Ectodermal cell (in vitro differentiated cells): Measurements from ENCODE around the gene ABL1.

Experiments
- H3K27ac ChIP-seq: 2 replicates; pipeline ENCODE4 v1.7.0; 2013; ENCODE audit warnings: mild to moderate bottlenecking, low read depth, low read length; ENCODE audit not compliant: insufficient read depth, poor library complexity, severe bottlenecking
- H3K27me3 ChIP-seq: 2 replicates; pipeline ENCODE4 v1.7.0; 2013; ENCODE audit warnings: mild to moderate bottlenecking, low read length; ENCODE audit not compliant: insufficient read depth, control insufficient read depth, poor library complexity, severe bottlenecking
- H3K36me3 ChIP-seq: one replicate; pipeline ENCODE4 v1.7.0; 2013; ENCODE audit warnings: low read length; ENCODE audit not compliant: control insufficient read depth, insufficient read depth
- H3K4me1 ChIP-seq: one replicate; pipeline ENCODE4 v1.7.0; 2013; ENCODE audit warnings: low read length; ENCODE audit not compliant: control insufficient read depth, insufficient read depth
- H3K4me3 ChIP-seq: 2 replicates; pipeline ENCODE4 v1.7.0; 2013; ENCODE audit warnings: low read depth, low read length, control low read depth; ENCODE audit not compliant: insufficient read depth
- H3K9me3 ChIP-seq: 2 replicates; pipeline ENCODE4 v1.7.0; 2013; ENCODE audit warnings: mild to moderate bottlenecking, low read length, moderate library complexity; ENCODE audit not compliant: control insufficient read depth
- WGBS, 2 experiments: methylation state at CpG; one replicate each; pipeline ENCODE4 v1.1.7; 2013; ENCODE audit warnings: missing lambda C conversion rate in 2 of 2; 5-methylcytosine and 5-hydroxymethylcytosine counted together

ABL1 gene

DNA sequence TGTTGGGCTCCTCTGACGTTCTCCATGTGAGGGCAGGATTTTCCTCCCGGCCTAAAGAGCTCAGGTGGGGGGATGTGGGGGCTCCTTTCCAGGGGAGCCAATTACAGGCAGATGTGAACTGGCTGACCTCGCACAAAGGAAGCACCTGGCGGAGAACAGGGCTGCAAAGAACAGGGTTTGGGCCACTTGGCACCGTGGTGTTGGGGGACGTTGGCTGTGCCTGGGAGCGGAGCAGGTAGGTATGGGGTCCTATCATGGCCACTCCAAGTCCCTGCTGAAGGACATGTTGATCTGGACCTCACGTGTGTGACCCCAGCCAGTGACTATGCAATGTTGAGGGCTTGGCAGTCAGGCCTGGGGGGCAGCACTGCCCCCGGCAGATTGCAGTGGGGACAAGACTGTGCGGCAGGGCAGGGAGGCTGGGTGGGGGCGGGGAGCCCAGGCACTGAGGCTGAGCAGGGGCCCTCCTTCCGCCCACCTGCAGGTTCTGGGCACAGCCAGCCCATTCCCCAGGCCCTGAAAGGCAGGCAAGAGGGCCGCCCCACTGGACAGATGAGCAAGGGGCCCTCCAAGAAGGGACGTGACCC lies 84.6 kb downstream of the ABL1 start:
- H3K4me3 ChIP-seq: no peak overlapping the region
- H3K27me3 ChIP-seq: peaks cover 5% of the 10 kb centered on the region

GRCh38 chr9:130920233-130920632 lies 85.2 kb downstream of the ABL1 start:
- peaks cover 33% of the 10 kb centered on the region for H3K4me1 ChIP-seq
- no peak overlapping the region for H3K4me3 ChIP-seq
- no peaks in the 10 kb centered on the region for H3K9me3 ChIP-seq
- H3K36me3 ChIP-seq: no peaks in the 10 kb centered on the region
- peaks cover 5% of the 10 kb centered on the region for H3K27me3 ChIP-seq
- no peak overlapping the region for H3K27ac ChIP-seq
- 90 to 92% methylated on average over 8 of the region's 8 CpGs for WGBS, 2 experiments

More for the DNA sequence above, 84.6 kb downstream of the ABL1 start:
- Histone ChIP-seq H3K27ac (no peak overlapping the region), H3K36me3 (no peaks in the 10 kb centered on the region), H3K4me1 (peaks cover 33% of the 10 kb centered on the region), H3K9me3 (no peaks in the 10 kb centered on the region)
- 88 to 89% methylated on average over 14 of the region's 14 CpGs for WGBS, 2 experiments

GRCh38 chr9:130920762-130921299 lies 85.8 kb downstream of the ABL1 start:
- Histone ChIP-seq H3K27me3 (peaks cover 5% of the 10 kb centered on the region), H3K36me3 (no peaks in the 10 kb centered on the region), H3K9me3 (no peaks in the 10 kb centered on the region), H3K27ac (no peak overlapping the region), H3K4me1 (peaks cover 33% of the 10 kb centered on the region), H3K4me3 (no peak overlapping the region)
- WGBS, 2 experiments: 59 to 61% methylated on average over 14 of the region's 14 CpGs

DNA sequence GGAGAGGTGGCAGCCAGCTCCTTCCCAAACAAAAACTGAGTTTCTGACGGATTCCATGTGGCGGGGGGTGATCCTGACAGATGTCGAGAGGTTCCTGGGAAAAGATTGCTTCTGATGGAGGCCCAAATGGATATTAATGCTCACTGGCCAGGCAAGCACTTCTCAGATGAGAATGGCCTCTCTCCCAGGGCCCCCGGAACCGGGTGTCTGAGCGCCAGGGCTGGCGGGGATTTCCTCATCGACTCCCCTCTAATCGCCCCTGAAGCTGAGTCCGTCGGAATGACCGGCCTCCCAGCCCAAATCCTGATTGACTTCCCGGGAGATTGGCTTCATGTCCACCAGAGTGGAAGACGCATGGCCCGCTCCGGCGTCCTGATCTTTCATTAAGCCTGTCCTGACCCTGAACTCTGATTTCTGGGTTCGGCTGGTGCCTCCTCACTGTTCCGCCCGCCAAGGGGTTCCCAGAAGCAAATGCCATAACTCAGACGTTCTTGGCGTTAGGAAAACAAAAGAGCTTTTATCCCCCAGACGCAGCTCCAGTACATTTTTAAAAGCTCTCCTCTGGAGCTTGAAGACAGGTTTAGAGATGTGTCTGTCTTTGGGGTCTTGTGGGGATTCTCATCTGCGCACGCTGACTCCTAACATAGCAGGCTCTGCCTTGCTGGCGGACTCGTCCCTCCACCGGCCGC lies 86.4 kb downstream of the ABL1 start:
- 79 to 83% methylated on average over 29 of the region's 29 CpGs for WGBS, 2 experiments
- H3K27me3 ChIP-seq: peaks cover 5% of the 10 kb centered on the region
- H3K27ac ChIP-seq: no peak overlapping the region
- H3K4me3 ChIP-seq: no peak overlapping the region
- no peaks in the 10 kb centered on the region for H3K36me3 ChIP-seq
- H3K9me3 ChIP-seq: no peaks in the 10 kb centered on the region
- peaks cover 33% of the 10 kb centered on the region for H3K4me1 ChIP-seq

GRCh38 chr9:130921989-130922892 lies 87.2 kb downstream of the ABL1 start:
- H3K9me3 ChIP-seq: no peaks in the 10 kb centered on the region
- H3K4me3 ChIP-seq: no peak overlapping the region
- peaks cover 5% of the 10 kb centered on the region for H3K27me3 ChIP-seq
- WGBS, 2 experiments: 87 to 90% methylated on average over 31 of the region's 31 CpGs
- no peaks in the 10 kb centered on the region for H3K36me3 ChIP-seq
- peaks cover 33% of the 10 kb centered on the region for H3K4me1 ChIP-seq
- no peak overlapping the region for H3K27ac ChIP-seq

- 78% methylated on average over 16 of the region's 16 CpGs for WGBS, 2 experiments
- Histone ChIP-seq H3K9me3 (no peaks in the 10 kb centered on the region), H3K27me3 (peaks cover 5% of the 10 kb centered on the region), H3K4me1 (peaks cover 33% of the 10 kb centered on the region), H3K4me3 (no peak overlapping the region), H3K27ac (no peak overlapping the region), H3K36me3 (no peaks in the 10 kb centered on the region)
These were observed 88.0 kb downstream of the ABL1 start for GRCh38 chr9:130922893-130923610.

DNA sequence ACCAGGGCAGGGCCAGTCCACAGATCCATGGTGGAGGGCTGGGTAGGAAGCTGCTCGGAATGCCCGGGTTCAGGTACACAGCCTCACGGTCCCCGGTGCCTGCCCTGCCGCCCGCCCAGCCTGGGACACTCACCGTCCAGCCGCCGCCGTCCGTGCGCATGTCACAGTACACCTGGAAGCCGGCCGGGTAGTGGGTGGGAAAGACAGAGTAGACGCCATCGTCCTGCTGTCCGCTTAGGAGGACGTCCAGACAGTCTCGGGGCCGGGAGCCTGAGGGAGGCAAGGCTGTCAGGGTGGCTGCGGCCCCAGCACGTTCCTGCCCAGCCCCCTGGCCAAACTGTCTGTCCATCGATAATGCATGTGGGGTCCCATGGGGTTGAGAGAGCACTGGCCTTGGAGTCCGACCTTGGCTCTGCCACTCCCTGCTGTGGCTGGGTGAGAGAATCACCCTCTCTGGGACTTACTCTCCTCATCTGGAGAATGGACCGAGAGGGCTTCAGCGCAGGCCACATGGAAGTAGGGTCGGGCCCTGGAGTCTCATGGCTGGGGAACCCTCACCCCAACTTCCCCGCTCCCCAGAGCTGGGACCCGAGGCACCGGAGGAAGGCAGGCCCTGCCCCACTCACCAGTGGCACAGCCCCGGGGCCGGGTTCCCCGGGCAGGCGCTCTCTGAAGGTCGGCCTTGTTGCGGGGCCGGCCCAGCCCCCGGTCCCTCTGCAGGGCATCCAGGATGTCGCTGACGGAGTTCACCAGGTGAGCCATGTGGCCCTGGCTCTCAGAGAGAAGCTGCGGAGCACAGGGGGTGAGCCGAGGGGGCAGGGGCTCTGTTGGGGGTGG lies 88.8 kb downstream of the ABL1 start:
- no peaks in the 10 kb centered on the region for H3K36me3 ChIP-seq
- H3K4me1 ChIP-seq: peaks cover 33% of the 10 kb centered on the region
- WGBS, 2 experiments: 89 to 91% methylated on average over 42 of the region's 42 CpGs
- H3K4me3 ChIP-seq: no peak overlapping the region
- no peak overlapping the region for H3K27ac ChIP-seq
- peaks cover 5% of the 10 kb centered on the region for H3K27me3 ChIP-seq
- no peaks in the 10 kb centered on the region for H3K9me3 ChIP-seq

- WGBS, 2 experiments: 86% methylated on average over 10 of the region's 10 CpGs
- H3K4me1 ChIP-seq: peaks cover 33% of the 10 kb centered on the region
- H3K27ac ChIP-seq: no peak overlapping the region
- H3K9me3 ChIP-seq: no peaks in the 10 kb centered on the region
- H3K4me3 ChIP-seq: no peak overlapping the region
- H3K36me3 ChIP-seq: no peaks in the 10 kb centered on the region
- peaks cover 5% of the 10 kb centered on the region for H3K27me3 ChIP-seq
These were observed 89.4 kb downstream of the ABL1 start for GRCh38 chr9:130924448-130924788.

- Histone ChIP-seq H3K9me3 (no peaks in the 10 kb centered on the region), H3K4me1 (peaks cover 25% of the 10 kb centered on the region), H3K27ac (no peak overlapping the region), H3K4me3 (no peak overlapping the region), H3K36me3 (no peaks in the 10 kb centered on the region), H3K27me3 (peaks cover 5% of the 10 kb centered on the region)
- 90 to 92% methylated on average over 19 of the region's 19 CpGs for WGBS, 2 experiments
These were observed 90.1 kb downstream of the ABL1 start for GRCh38 chr9:130925050-130925678.
